Measurements from ENCODE around the gene AZIN2.
"Not testable (repeated sequence)": the region's sequence is repeated elsewhere in the genome, so short reads cannot be mapped to it uniquely, and the experiment has no call there.

The AZIN2 gene

DNA sequence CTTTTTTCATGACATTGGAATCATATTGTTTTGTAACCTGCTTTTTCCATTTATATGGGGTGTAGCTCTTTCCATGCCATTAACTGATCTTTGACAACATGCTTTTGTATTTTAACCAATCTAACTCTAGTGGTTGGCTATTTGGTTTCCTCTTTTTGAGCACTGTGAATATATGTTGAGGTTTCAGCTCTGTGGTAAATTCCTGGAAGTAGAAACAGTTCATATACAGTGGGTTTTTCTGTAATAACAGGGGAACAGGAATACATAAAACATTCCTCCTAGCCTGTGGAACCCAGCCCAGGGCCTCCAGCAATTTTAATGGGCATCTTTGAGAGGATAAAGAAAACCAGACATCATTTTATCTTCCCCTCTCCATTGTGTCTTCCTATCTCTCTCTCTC lies 17.4 kb downstream of the AZIN2 start:
- no peak for DNase-seq (ENCODE audit: low spot score)
- TF ChIP-seq, protein P1, sequence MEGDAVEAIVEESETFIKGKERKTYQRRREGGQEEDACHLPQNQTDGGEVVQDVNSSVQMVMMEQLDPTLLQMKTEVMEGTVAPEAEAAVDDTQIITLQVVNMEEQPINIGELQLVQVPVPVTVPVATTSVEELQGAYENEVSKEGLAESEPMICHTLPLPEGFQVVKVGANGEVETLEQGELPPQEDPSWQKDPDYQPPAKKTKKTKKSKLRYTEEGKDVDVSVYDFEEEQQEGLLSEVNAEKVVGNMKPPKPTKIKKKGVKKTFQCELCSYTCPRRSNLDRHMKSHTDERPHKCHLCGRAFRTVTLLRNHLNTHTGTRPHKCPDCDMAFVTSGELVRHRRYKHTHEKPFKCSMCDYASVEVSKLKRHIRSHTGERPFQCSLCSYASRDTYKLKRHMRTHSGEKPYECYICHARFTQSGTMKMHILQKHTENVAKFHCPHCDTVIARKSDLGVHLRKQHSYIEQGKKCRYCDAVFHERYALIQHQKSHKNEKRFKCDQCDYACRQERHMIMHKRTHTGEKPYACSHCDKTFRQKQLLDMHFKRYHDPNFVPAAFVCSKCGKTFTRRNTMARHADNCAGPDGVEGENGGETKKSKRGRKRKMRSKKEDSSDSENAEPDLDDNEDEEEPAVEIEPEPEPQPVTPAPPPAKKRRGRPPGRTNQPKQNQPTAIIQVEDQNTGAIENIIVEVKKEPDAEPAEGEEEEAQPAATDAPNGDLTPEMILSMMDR (IDR thresholded peaks at IDR 0.05; ENCODE audit: extremely low read depth, insufficient read depth, missing control alignments), result no peak
- in situ Hi-C loops (cut with MboI; ENCODE audit: low pct_unique_long_range_greater_than_20kb, low sequenced_read_pairs, unreplicated experiment), result no loop called here

GRCh38 chr1:33099290-33100118 lies 18.6 kb downstream of the AZIN2 start:
- TF ChIP-seq, protein P1 (IDR thresholded peaks at IDR 0.05; ENCODE audit: extremely low read depth, insufficient read depth, missing control alignments), result no peak
- in situ Hi-C loops (cut with MboI; ENCODE audit: low pct_unique_long_range_greater_than_20kb, low sequenced_read_pairs, unreplicated experiment), result no loop called here
- peak; percentile 39 for DNase-seq (ENCODE audit: low spot score)

- DNase-seq (ENCODE audit: low spot score); in situ Hi-C loops (cut with MboI; ENCODE audit: low pct_unique_long_range_greater_than_20kb, low sequenced_read_pairs, unreplicated experiment): not testable (repeated sequence)
Observed at GRCh38 chr1:33100119-33100415, 19.1 kb downstream of the AZIN2 start.

DNA sequence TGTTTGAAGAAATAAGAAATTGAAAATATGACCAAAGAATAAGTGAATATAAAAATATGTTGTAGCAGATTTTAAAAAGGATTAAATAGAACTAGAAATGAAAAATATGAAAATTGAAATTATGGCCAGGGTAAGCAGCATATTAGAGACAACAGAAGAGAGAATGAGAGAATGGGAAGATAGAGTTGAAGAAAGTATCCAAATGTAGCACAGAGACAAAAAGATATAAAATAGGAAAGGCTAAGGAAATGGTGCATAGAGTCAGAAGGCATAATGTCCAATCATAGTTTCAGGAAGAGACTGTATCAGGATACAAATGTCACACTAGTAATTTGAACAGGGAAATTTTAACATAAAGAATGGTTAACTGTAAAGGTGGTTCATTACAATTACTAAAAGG lies 29.5 kb downstream of the AZIN2 start:
- TF ChIP-seq, protein P1 (IDR thresholded peaks at IDR 0.05; ENCODE audit: extremely low read depth, insufficient read depth, missing control alignments), result no peak
- in situ Hi-C loops (cut with MboI; ENCODE audit: low pct_unique_long_range_greater_than_20kb, low sequenced_read_pairs, unreplicated experiment), result no loop called here
- no peak for DNase-seq (ENCODE audit: low spot score)

DNA sequence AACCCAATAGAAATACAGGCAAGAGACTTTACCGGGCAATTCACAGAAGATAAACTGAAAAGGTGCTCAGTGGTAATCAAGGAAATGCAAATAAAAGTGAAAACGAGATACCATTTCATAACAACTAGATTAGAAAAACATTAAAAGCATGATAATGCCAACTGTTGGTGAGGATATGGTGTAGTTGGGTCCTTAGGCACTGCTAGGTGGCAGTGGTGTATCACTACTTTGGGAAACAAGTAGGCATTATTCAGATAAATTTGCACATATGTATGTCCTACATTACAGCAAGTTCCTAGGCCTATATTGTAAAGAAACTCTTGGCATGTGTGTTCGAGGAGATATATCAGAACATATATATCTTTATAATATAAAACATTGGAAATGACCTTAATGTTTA lies 31.0 kb downstream of the AZIN2 start:
- DNase-seq (ENCODE audit: low spot score), result no peak
- TF ChIP-seq, protein P1 (IDR thresholded peaks at IDR 0.05; ENCODE audit: extremely low read depth, insufficient read depth, missing control alignments), result peak; percentile 37
- in situ Hi-C loops (cut with MboI; ENCODE audit: low pct_unique_long_range_greater_than_20kb, low sequenced_read_pairs, unreplicated experiment), result no loop called here

- TF ChIP-seq, protein P1 (IDR thresholded peaks at IDR 0.05; ENCODE audit: extremely low read depth, insufficient read depth, missing control alignments), result no peak
- no peak for DNase-seq (ENCODE audit: low spot score)
- in situ Hi-C loops (cut with MboI; ENCODE audit: low pct_unique_long_range_greater_than_20kb, low sequenced_read_pairs, unreplicated experiment), result no loop called here
Observed at GRCh38 chr1:33117440-33118085, 36.6 kb downstream of the AZIN2 start.

GRCh38 chr1:33118274-33118673 lies 37.3 kb downstream of the AZIN2 start:
- in situ Hi-C loops (cut with MboI; ENCODE audit: low pct_unique_long_range_greater_than_20kb, low sequenced_read_pairs, unreplicated experiment), result no loop called here

More at GRCh38 chr1:33118274-33118673, 37.3 kb downstream of the AZIN2 start:
- no peak for DNase-seq (ENCODE audit: low spot score)
- TF ChIP-seq, protein P1 (IDR thresholded peaks at IDR 0.05; ENCODE audit: extremely low read depth, insufficient read depth, missing control alignments), result no peak
